Urothelium cell line (cell line): ENCODE results near the gene FOXL3.
"Not testable (repeated sequence)": the region's sequence is repeated elsewhere in the genome, so short reads cannot be mapped to it uniquely, and the experiment has no call there.

Experiments
- DNase-seq: peaks from one replicate; pipeline ENCODE4 v3.0.0; 2011; ENCODE audit warnings: low spot score, mixed read lengths
- FAIRE-seq: peaks from 2 replicates; lab custom pipeline; 2011; peaks lifted over from hg19 to GRCh38; lab: Jason Lieb, UNC

FOXL3 gene

GRCh38 chr7:286266-286665 is 3.7 kb upstream of the FOXL3 start:
- FAIRE-seq (peak; percentile 52), DNase-seq (no peak)

GRCh38 chr7:288671-289101 is 1.3 kb upstream of the FOXL3 start:
- DNase-seq = no peak
- FAIRE-seq = no peak

- no peak for DNase-seq
- FAIRE-seq = no peak
These were observed 688 bp upstream of the FOXL3 start for GRCh38 chr7:289209-289755.

- no peak for DNase-seq
- FAIRE-seq = no peak
These were observed 793 bp downstream of the FOXL3 start for GRCh38 chr7:290554-291372.

- DNase-seq (no peak), FAIRE-seq (no peak)
These were observed 1.6 kb downstream of the FOXL3 start for GRCh38 chr7:291373-292092.

GRCh38 chr7:292226-292625 is 2.3 kb downstream of the FOXL3 start:
- DNase-seq (no peak), FAIRE-seq (no peak)

GRCh38 chr7:292826-293225 is 2.9 kb downstream of the FOXL3 start:
- peak; percentile 94 for FAIRE-seq
- DNase-seq = no peak

- DNase-seq (no peak), FAIRE-seq (no peak)
These were observed 3.9 kb downstream of the FOXL3 start for GRCh38 chr7:293681-294439.

GRCh38 chr7:294440-295154 is 4.6 kb downstream of the FOXL3 start:
- no peak for FAIRE-seq
- no peak for DNase-seq

GRCh38 chr7:295155-296154 is 5.5 kb downstream of the FOXL3 start:
- no peak for DNase-seq
- no peak for FAIRE-seq

- no peak for FAIRE-seq
- no peak for DNase-seq
These were observed 6.5 kb downstream of the FOXL3 start for GRCh38 chr7:296373-296945.

GRCh38 chr7:297141-297540 is 7.2 kb downstream of the FOXL3 start:
- not testable (repeated sequence) for FAIRE-seq, DNase-seq

GRCh38 chr7:297611-298374 is 7.8 kb downstream of the FOXL3 start:
- DNase-seq (no peak), FAIRE-seq (no peak)

GRCh38 chr7:298375-298702 is 8.4 kb downstream of the FOXL3 start:
- FAIRE-seq = no peak

GRCh38 chr7:298743-299142 is 8.8 kb downstream of the FOXL3 start:
- DNase-seq = no peak
- no peak for FAIRE-seq

More at GRCh38 chr7:298375-298702, 8.4 kb downstream of the FOXL3 start:
- DNase-seq = no peak

- DNase-seq = no peak
- FAIRE-seq = no peak
These were observed 9.2 kb downstream of the FOXL3 start for GRCh38 chr7:299169-299568.

- FAIRE-seq (no peak), DNase-seq (no peak)
These were observed 9.7 kb downstream of the FOXL3 start for GRCh38 chr7:299628-300027.

GRCh38 chr7:300048-300447 is 10.1 kb downstream of the FOXL3 start:
- no peak for FAIRE-seq
- DNase-seq = no peak
